HG03378 (cell line): ENCODE data around the gene INPP4B.
A peak's percentile ranks its signal among the peaks of the same experiment; 100 is the strongest.

Experiments used
- ATAC-seq: cut with Tn5 transposase; IDR thresholded peaks from one replicate; pipeline ENCODE4 v1.9.1; 2021; ENCODE audit warnings: mild to moderate bottlenecking, moderate library complexity; ENCODE audit not compliant: unreplicated experiment

The INPP4B gene

DNA sequence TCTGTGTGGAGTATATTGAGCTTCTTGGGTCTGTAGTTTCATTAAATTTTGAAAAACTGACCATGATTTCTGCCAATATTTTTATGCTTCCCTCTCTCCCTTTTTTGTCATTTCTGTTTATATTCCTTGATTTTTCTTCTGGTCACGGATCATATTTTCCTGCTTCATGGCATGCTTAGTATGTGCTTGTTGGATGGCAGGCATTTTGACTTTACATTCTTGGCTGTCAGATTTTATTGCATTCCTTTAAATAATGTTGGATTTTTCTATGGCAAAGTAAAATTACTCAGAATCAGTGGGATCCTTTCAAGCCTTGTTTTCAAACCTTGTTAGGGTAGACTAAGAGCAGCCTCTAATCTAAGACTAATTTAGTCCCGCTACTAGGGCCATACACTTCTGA lies 677.9 kb downstream of the INPP4B start:
- no peak for ATAC-seq

DNA sequence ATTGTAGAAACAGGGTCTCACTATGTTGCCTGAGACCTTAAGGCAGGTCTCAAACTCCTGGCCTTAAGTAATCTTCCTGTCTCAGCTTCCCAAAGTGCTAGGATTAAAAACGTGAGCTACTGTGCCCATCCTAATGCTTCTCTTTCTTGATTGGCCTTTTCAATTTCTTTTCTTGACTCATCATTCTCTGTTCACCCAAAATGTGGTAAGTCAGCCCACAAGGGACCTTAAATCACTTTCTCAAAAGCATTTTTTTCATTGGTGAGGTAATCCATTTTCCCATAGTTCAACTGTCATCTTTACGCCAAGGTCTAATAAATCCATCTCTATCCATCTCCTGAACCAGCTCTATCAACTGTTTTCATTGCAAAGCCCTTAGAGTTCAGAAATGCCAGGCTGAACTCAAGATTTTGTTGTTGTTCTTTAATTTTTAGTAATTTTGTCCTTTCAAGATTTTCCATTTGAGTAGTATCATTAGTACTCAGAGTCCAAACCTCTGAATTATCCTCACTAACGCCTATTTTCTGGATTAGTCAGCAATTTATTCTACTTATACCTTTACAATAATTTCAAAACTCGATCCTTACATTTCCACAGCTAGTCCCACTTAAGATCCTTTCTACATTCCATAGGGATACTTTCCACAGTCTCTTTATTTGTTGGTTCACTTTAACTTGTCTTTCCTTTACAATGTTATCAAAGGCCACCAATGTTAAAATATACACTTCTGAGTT lies 681.2 kb downstream of the INPP4B start:
- ATAC-seq, result no peak

DNA sequence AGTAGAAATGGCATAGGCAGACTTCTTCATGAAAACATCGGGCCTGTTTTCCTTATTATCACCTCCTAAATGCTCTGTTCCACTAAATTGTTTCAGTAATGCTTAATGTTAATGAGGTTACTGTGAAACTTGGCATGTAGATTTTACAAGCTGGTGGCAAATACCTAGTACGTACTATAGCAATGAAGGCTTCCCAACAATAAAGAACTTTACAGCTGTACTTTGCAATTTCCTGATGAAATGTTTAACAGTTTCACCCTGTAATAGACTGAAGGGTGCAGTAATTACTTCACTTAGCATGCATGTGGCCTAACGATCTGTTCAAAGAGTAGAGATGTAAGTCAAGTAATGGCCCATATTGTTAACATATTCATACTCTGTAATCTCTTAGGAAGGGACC lies 685.0 kb downstream of the INPP4B start:
- ATAC-seq, result no peak

DNA sequence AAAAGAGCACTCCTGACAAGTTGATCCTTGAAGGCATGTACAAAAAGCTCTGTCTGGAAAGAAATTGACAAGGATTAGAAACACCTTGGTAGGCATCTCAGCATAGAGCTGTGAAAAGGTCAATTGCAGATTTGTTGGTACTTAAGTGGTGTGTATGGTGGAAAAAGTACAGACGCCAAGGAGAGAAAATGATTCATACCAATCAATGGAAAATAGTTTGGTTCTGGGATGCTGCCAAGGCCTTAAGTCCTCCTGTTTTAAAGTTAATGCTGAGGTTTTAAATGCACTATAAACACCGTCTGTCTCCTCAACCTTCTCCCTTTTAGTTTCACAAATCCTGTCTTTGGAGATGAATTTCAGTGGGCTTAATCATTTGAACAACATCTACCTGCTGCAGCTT lies 685.6 kb downstream of the INPP4B start:
- ATAC-seq, result no peak

DNA sequence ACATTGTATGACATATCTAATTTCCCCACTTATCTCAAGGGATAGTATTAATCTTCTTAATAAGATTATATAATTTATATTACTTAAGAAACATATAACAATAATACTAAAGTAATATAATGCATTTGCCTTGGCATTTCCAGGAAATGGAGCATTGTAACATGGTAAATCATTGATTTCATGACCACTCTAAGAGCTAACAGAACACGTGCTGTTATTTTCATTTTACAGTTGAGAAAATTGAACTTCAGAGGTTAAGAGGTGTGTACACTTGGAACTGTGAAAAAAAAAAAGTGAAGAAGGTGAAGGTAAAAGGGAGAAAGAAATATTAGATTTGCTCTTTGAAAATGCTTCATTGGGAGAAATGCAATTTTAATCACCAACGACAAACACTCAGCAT lies 687.1 kb downstream of the INPP4B start:
- no peak for ATAC-seq

DNA sequence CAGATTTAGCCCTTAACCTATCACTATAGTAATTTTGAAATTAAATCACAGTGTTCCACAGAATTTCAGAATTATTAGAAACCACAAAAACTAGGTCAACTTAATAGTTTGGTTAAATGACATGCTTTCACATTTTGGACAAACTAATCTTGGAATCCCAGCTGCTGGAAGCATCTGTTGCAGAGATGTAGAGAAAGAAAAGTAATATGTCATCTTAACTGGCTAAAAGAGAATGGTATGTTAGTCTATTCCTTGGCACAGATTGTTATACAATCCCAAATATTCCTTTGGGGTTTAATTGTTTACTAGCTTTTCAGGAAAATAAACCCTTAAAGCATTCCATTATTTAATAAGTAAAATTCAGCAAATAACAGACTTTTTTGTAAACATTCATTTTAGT lies 689.8 kb downstream of the INPP4B start:
- ATAC-seq, result no peak

DNA sequence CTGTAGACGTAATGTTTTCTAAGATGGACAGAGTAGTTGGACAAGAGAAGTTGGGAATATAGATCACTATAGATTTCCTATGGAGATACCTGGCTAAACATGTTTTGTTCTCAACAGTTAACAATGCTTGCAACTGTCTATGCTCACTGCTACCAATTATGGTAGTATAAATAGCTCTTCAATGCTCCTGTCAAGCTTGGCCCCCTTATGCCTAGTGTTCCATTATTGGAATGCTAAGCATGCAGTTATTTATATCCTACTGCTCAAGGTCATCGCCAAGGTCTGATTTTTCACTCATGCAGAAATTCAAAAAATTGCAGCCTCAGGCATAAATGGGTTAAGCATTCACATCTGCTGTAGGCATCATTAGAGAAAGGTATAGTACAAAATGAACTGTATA lies 690.8 kb downstream of the INPP4B start:
- no peak for ATAC-seq

DNA sequence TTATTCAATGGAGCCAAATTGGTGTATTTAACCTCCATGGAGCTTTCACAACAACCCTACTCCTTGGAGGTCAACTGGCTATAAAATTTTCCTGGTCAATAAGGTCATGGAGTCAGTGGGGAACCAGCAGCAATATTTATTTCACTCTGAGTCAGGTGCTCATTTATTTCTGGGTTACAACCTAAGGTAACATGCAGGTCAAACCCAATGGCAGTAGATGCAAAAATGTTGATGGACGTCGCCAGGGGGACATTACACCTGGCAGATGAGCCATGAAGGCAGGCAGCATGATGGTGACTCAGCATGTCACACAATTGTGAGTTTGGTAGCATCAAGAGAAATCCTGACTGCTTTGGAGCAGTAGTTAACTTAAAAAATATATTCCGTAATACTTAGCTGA lies 695.6 kb downstream of the INPP4B start:
- ATAC-seq, result no peak

DNA sequence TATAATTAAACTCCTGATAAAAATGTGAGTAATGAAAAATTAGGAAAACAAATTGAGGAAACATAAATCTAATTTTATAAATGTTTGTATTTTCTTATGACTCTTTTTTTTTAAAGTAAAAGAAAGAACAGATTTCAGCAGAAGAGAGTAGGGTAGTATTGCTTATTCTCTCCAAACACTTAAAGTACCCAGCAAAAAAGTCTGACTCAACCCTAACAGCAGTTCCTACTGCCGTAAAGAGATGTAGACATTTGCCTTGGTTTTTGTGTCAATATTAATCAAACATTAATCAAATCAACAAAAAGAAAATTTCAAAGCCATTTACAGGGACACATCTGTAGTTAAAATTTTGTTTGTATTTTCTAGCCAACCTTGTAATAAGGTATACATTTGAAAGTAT lies 701.3 kb downstream of the INPP4B start:
- no peak for ATAC-seq

DNA sequence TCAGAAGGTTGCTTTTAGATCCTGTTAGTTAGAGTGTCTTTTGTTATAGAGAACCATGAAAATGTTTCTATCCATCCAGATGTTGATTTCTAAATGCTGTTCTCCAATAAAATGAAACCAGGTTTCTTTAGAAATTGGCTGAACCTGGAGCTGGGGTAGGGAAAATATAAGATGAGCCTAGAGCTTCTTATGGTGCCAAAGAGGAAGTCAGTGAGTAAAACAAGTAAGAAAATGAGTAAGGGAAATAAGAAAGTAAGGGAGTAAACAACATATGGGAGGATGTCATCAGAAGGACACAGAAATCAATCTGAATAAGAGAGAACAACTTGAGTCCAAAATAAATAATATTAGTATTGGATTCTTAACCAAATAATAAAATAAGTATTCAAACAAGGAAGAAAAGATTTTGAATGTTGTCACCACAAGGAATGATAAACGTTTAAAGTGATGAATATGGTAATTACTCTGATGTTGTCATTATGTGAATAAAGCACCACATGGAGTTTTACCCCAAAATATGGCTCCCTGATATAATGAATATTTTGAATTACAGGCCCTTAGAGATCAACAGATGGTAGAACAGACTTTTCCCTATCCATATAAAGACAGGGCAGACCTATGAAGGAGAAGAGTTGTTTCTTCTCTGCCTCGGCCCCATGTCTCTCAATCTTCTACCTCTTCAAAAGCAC lies 703.6 kb downstream of the INPP4B start:
- no peak for ATAC-seq

DNA sequence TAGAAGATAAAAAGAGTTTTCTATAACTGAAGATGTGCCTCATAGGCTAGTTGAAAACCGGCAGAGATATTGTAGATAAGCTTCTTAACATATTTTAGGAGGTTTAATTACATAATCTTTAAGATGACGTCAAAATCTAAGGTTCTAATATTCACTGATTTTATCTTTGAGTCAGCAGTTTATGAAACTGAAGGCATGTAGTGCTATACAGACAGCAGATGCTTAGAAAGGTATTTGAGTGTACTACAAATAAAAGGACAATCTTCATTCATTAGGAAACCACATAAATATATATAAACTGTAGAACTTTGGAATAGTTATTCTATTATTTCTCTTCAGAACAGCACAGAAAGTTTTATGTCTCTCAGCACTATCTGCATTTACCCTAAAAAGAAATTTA lies 704.9 kb downstream of the INPP4B start:
- ATAC-seq, result no peak

DNA sequence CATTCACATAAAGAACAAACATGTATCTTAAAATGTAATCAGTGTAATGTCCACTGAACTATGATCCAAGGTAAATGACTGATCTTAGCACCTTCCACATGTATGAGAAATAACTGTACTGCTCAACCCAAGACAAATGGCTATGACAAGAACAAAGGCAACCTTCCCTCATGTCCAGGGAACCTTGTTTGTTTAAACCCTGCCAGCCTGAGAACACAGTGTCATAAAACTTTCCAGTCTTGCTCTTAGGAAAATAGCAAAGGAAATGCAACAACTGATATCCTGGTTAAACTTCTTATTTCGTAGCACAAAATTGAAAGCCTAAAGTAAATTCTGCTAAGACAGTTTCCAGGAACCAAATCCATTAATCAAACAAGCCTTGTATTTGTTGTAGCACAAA lies 715.4 kb downstream of the INPP4B start:
- ATAC-seq, result no peak

DNA sequence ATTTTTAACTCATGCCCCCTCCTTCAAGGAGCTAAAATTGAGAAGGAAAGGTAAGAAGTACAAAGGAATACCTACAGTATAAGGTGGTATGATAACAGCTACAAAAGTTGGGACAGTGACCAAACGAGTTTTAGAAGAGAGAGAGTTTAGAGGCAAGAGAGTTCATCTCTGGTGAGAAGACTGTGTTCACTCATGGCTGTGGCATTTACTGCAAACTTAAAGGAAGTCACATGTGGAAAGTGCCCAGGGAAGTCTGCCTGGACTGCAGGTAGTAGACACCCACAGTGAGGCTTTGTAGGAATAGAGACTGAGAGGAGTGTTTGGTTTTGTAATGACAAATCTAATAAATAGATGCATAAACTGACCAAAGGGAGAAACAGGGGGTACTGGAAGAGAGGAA lies 716.2 kb downstream of the INPP4B start:
- ATAC-seq, result no peak

DNA sequence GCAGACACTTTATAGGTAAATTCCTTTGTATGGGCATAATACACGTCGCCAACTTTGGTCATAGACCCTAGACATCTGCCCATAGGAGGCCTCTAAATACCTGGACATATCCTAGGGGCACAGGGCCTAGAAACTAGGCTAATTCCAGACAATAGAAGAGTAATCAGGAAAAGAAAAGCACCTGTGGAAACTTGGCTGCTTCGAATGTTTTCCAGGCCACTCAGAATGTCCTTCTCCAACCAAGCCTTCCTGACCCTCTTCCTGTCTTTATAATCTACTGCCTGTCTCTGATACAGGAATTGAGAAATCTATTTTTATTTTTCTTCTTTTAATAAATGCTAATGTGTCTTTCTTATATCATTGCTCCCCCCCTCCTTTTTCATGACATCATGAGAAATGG lies 716.6 kb downstream of the INPP4B start:
- no peak for ATAC-seq

DNA sequence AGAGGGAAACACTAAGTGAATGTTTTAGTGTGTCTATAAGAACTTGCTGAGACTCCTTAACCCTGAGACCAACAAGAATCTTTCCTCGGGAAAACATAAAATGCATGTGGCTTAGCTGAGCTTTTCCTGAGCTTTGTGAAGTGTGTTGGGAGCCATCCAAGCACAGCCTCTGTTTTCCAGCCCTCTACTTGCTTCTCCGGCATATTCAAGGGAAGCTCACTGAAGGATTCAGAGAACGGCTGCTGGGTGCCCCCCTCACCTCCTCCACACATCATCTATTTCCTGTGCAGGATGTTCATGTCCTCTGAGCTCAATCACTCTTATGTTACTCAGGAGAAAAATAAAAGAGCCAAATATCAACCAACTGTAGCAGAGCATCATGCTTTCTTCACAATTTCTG lies 717.6 kb downstream of the INPP4B start:
- ATAC-seq, result no peak

DNA sequence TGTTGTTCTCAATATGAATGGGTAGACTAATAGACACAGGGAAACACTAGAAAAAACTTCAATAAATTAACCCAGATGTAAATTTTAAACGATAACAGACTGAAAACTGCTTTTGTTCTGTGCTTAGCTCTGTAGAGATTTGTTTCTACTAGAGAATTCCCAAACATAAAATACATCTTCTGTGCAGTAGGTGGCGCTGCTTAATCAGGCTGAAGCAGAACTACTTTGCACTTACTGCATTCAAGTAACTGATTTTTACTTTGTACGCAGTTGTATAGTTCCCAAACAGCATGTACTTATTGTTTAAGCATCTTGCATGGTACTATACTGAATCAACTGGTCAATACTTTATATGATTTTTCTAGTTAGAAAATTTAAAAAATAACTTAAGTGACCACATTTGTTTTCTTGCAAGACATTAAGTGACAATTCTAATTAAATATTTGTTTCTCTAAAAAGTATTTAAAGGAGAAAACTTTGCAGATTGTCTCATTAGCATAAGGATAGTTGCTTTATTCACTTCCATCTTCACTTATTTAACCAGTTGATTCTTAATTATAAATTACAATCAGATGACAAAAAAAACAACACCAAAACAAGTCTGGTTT lies 719.1 kb downstream of the INPP4B start:
- ATAC-seq, result peak; percentile 89

DNA sequence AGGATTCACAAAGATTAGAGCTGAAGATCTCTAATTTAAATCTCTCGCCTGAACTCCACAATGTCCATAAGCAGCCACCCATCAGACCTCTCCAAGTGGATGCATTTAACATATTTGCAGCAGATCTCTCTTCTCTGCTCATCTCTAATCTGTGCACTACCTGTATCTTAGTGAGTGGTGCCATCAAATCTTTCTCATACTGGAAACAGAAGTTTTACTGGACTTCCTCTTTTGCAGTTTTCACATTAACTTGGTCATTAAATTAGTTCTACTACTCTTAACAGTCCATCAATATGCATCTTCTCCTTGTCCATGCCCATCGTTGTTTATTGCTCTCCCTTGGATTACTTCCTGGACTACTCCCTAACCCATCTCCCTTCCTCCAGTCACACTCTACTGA lies 721.2 kb downstream of the INPP4B start:
- ATAC-seq, result no peak

DNA sequence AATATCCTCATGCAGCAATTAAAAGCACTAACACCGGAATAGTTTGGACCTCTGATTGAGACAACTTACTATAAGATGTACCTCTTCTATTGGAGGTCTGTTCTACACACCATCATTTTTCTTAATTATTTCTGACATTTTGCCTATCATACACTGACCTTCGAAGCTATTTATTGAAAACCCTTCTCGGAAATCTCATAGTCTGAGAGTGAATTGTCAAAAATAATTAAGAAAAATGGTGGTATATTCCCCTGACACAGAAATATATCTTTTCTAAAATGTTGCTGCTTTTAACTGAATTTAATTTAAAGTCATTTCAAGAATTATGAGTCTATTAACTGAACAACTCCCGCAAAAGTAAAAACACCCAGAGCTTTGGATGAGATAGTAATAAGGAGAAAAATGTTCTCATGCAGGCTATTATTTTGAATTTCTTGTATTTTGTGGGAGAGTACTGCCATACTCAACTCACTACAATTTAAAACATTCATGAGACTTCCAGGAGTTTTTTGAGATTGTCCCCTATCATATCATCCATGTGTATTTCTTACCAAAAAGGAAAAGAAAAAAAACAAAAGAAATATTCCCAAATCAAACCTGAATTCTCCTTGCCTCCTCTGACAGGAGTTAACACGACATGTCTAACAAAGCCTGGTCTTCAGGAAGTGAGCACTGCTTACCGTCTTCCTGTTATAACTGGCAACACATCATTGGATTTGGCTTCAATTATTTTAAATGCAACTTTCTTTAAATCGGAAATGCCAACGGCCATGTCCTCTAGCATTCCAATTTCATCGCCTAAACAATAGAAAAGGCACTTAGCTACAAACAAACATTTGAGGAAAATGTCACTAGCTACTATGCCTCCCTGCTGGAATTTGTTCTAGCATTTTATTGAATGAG lies 724.4 kb downstream of the INPP4B start:
- ATAC-seq, result no peak

DNA sequence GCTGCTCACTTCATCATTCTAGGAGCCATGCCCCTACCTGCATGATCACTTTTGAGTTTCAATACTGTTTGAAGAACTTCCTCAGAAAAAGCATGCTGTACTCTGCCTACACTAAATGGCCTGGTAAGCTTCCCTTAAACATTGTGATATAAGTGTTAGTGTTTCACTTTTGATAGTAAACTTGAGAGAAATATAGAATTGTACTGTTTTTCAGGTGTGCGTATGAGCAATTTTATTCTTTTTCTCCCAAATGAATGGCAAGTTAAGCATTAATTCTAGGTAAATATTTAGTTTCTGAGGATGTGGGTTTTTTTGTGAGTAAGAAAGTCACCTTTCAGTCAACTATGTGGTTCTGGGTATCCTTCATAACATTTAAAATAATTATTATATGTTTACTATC lies 725.2 kb downstream of the INPP4B start:
- no peak for ATAC-seq

DNA sequence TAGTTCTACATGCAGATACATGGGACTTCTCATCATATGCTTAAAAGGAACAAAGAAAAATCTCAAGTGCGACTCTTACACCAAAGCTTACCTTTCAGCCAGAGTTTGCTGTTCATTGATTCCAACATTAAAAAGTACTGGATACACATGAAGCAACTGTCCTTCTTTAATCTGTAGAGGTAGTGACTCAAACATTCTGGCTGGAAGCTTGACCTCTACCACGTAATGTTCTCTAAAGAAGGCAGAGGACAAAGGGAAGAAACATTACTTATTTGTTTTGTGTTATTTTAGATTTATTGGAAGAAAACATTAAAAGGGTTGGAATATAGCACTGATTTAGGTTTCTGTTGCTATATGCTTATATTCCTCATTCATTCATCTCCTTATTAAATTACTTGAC lies 733.6 kb downstream of the INPP4B start:
- ATAC-seq, result no peak

DNA sequence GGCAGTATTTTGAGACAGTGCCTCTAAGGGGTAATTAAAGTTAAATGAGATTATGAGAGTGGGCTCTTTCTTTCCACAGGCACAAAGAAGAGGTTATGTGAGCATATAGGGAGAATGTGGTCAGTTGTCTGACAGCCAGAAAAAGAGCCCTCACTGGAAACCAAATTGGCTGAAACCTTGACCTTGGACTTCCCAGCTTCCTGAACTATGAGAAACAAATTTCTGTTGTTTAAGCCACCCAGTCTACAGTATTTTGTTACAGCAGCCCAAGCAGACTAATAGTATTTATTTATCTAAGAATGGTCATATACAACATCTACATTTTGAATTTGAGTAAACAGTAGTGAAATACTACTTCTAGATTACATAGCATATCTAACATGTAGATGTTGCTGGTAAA lies 736.0 kb downstream of the INPP4B start:
- ATAC-seq, result no peak
